D721Med (cell line): ENCODE results near the gene UBE2A.

Source experiments
- DNase-seq: peaks from one replicate; pipeline ENCODE4 v3.0.0; 2011; ENCODE audit warnings: low spot score; ENCODE audit not compliant: insufficient read length
- FAIRE-seq: peaks from 2 replicates; lab custom pipeline; 2011; peaks lifted over from hg19 to GRCh38; lab: Jason Lieb, UNC
- CTCF ChIP-seq: IDR thresholded peaks from 2 replicates; pipeline ENCODE4 v1.5.1; 2012; ENCODE audit warnings: mild to moderate bottlenecking, control low read depth; ENCODE audit not compliant: insufficient read depth; ENCODE audit errors: missing control alignments

UBE2A gene

GRCh38 chrX:119625843-119626242 lies 51.5 kb downstream of the UBE2A start:
- no peak for TF ChIP-seq CTCF
- FAIRE-seq (no peak), DNase-seq (no peak)
